K562 (cell line): ENCODE data around the gene CELSR2. TPM values are rescaled to one million over a fixed set of nuclear protein-coding genes. Genes with fewer than 3 reads are reported as not detected.
A peak's percentile ranks its signal among the peaks of the same experiment; 100 is the strongest.

Source experiments
- ATAC-seq: fragments of 200-7000 bp; cut with Tn5 transposase; 3 replicates; pipeline ENCODE4 v1.9.1; 2020; ENCODE audit warnings: moderate library complexity
- BruUV-seq: library from RNA; stranded (reverse); fragments of 400-500 nt; replicated peaks from 2 replicates; lab custom pipeline; 2021; lab: Mats Ljungman, UMichigan
- CTCF ChIA-PET: fragments of 300-600 bp; formaldehyde crosslinking; extraction: SDS; loops from one replicate; lab custom pipeline; 2021; ENCODE audit warnings: low intra/inter-chr PET ratio; lab: Yijun Ruan, JAX
- POLR2A ChIA-PET: fragments of 300-600, 350-650 bp; sonication (Branson Sonifier 250); formaldehyde crosslinking; extraction: SDS; loops from one replicate; lab custom pipeline; 2021; ENCODE audit warnings: antibody characterized with exemption, inconsistent platforms; lab: Yijun Ruan, JAX
- DNase-seq, 4 experiments: peaks; one replicate each; pipeline versions ENCODE4 v3.0.0 to v3.0.0-alpha.2; 2011 to 2018; ENCODE audit warnings: low spot score in 3 of 4, mixed read lengths in 3 of 4; ENCODE audit errors: extremely low read depth in 1 of 4
- FAIRE-seq: peaks from 2 replicates; lab custom pipeline; 2011; peaks lifted over from hg19 to GRCh38; lab: Jason Lieb, UNC
- H2AFZ ChIP-seq: 2 replicates; pipeline ENCODE4 v1.6.0; 2011; ENCODE audit warnings: low read depth, low read length, control low read depth, inconsistent platforms
- H3K27ac ChIP-seq: fragments of 200-600 bp; 3 replicates; pipeline ENCODE4 v1.8.0; 2011; ENCODE audit warnings: low read depth, mild to moderate bottlenecking, control low read depth, inconsistent platforms, low read length, moderate library complexity, mixed read lengths; ENCODE audit errors: extremely low read depth
- H3K27me3 ChIP-seq, 2 experiments: fragments of 300-600 bp in 1 of 2; 2 replicates in 1 of 2; 3 replicates in 1 of 2; pipeline versions ENCODE4 v1.6.0 to v1.8.0; 2011; ENCODE audit warnings: inconsistent platforms in 2 of 2, low read length in 2 of 2, mild to moderate bottlenecking in 1 of 2, mixed read lengths in 1 of 2, moderate library complexity in 1 of 2; ENCODE audit not compliant: control insufficient read depth in 2 of 2, insufficient read depth in 2 of 2
- H3K36me3 ChIP-seq: fragments of 300-600 bp; 3 replicates; pipeline ENCODE4 v1.8.0; 2011; ENCODE audit warnings: mild to moderate bottlenecking, low read length, inconsistent platforms; ENCODE audit not compliant: control insufficient read depth, insufficient read depth
- H3K4me1 ChIP-seq, 2 experiments: fragments of 200-600 bp in 1 of 2; replicated peaks in 1 of 2; 2 replicates in 1 of 2; 3 replicates in 1 of 2; pipeline versions ENCODE4 v1.5.1 to v1.8.0; 2011; ENCODE audit warnings: inconsistent platforms in 2 of 2, low read length in 2 of 2, mild to moderate bottlenecking in 1 of 2, mixed read lengths in 1 of 2, moderate library complexity in 1 of 2; ENCODE audit not compliant: control insufficient read depth in 2 of 2, insufficient read depth in 2 of 2
- H3K4me2 ChIP-seq: 2 replicates; pipeline ENCODE4 v1.6.1; 2011; ENCODE audit warnings: low read length, control low read depth, inconsistent platforms, mixed read lengths; ENCODE audit not compliant: insufficient read depth
- H3K4me3 ChIP-seq: fragments of 200-600 bp; sonication (generic), shearing (Covaris generic); 2 replicates; pipeline ENCODE4 v1.5.1; 2016; ENCODE audit warnings: control low read depth, inconsistent platforms
- H3K79me2 ChIP-seq: fragments of 200-600 bp; 3 replicates; pipeline ENCODE4 v1.8.0; 2011; ENCODE audit warnings: low read length, inconsistent platforms; ENCODE audit not compliant: control insufficient read depth, insufficient read depth
- H3K9ac ChIP-seq, 2 experiments: 2 replicates each; pipeline versions ENCODE4 v1.6.0 to v1.6.1; 2011; ENCODE audit warnings: low read depth in 2 of 2, low read length in 2 of 2, control low read depth in 1 of 2, inconsistent platforms in 1 of 2, mild to moderate bottlenecking in 1 of 2, mixed read lengths in 1 of 2; ENCODE audit not compliant: insufficient read depth in 1 of 2
- H3K9me1 ChIP-seq: one replicate; pipeline ENCODE4 v1.6.0; 2011; ENCODE audit warnings: inconsistent platforms, mild to moderate bottlenecking, low read length, moderate library complexity; ENCODE audit not compliant: control insufficient read depth, insufficient read depth
- H3K9me3 ChIP-seq: replicated peaks from 2 replicates; pipeline ENCODE4 v1.5.1; 2011; ENCODE audit warnings: low read depth, low read length, inconsistent platforms; ENCODE audit not compliant: control insufficient read depth, insufficient read depth
- H4K20me1 ChIP-seq: replicated peaks from 2 replicates; pipeline ENCODE4 v1.6.1; 2011; ENCODE audit warnings: low read length, inconsistent platforms, mixed read lengths; ENCODE audit not compliant: control insufficient read depth, insufficient read depth
- FOXJ2 ChIP-seq: fragments of 200-800 bp; sonication (Bioruptor generic); IDR thresholded peaks from 2 replicates; pipeline ENCODE4 v1.6.1; 2016; ENCODE audit warnings: missing genetic modification characterization, missing compliant biosample characterization
- FOXM1 ChIP-seq, 2 experiments: fragments of 450-650 bp in 1 of 2; sonication (generic) in 1 of 2; formaldehyde crosslinking in 1 of 2; IDR thresholded peaks; 2 replicates each; pipeline versions ENCODE4 v1.6.1 to v1.9.0; 2017 to 2022; ENCODE audit warnings: low read depth in 2 of 2, mild to moderate bottlenecking in 2 of 2, missing genetic modification reagents in 1 of 2, moderate library complexity in 1 of 2
- POLR2AphosphoS2 ChIP-seq: IDR thresholded peaks from 2 replicates; pipeline ENCODE4 v1.6.1; 2012; ENCODE audit warnings: low read length, improper control_type of control experiment
- ZBTB33 ChIP-seq: sonication (generic); formaldehyde crosslinking; IDR thresholded peaks from 2 replicates; pipeline ENCODE4 v1.8.1; 2023; ENCODE audit warnings: mild to moderate bottlenecking, missing genetic modification reagents
- WGBS: fragments of 100-300 bp; shearing (Covaris generic); methylation state at CpG from one replicate; pipeline ENCODE4 v1.1.6; 2016; ENCODE audit warnings: low coverage, mixed read lengths; ENCODE audit not compliant: insufficient coverage; ENCODE audit errors: missing lambda C conversion rate; 5-methylcytosine and 5-hydroxymethylcytosine counted together
- in situ Hi-C: fragments of 300-500 bp; cut with MboI; formaldehyde crosslinking; loops from 4 replicates; pipeline ENCODE4 v1.15.0; 2018; ENCODE audit warnings: inconsistent platforms, mixed read lengths
- intact Hi-C: fragments of 100-400 bp; cut with micrococcal nuclease; formaldehyde crosslinking; loops from 2 replicates; pipeline ENCODE4 v1.14.2; 2022
- polyA plus RNA-seq, 8 experiments: library from polyadenylated mRNA; depleted of rRNA in 4 of 8; stranded (reverse) in 5 of 8; unstranded in 3 of 8; fragments of >200 nt; fragmentation: Nextera tagmentation in 2 of 8; fragmentation: Illumina TruSeq in 1 of 8; extraction: Ambion mirVana in 2 of 8; extraction: Trizol in 1 of 8; gene quantifications; 2 replicates each; pipeline versions ENCODE4 v1.2.1 to v1.2.3, GENCODE V29; 2011 to 2014; ENCODE audit warnings: inconsistent platforms in 1 of 8, missing spikeins in 1 of 8
- total RNA-seq, 7 experiments: library from RNA; depleted of rRNA in 6 of 7; stranded (reverse); fragments of >200 nt in 6 of 7; fragmentation: Illumina TruSeq in 2 of 7; extraction: Trizol in 2 of 7; gene quantifications; 2 replicates each; pipeline versions ENCODE4 v1.2.1 to v1.2.3, GENCODE V29; 2011 to 2021; ENCODE audit warnings: low replicate concordance in 1 of 7
- TF ChIP-seq, protein P1 (sequence below): sonication (generic); formaldehyde crosslinking; IDR thresholded peaks from 2 replicates; pipeline ENCODE4 v1.8.0; 2022; ENCODE audit warnings: mild to moderate bottlenecking, missing genetic modification reagents

The CELSR2 gene
- total and polyA plus RNA-seq, 9 of the 15 experiments (the other 6 are each of a cell fraction or from before 2014, with no cell fraction given), result 0.31 to 21.9 (median 4.2) TPM

- TF ChIP-seq ZBTB33 (CRISPR knock-in tag) (0 out of 2 replicates have a peak, but pooled peaks have one; percentile 7), FOXM1 (IDR thresholded peaks at IDR 0.05; ENCODE audit: low read depth) (no peak), FOXM1 (CRISPR knock-in tag; IDR thresholded peaks at IDR 0.05; ENCODE audit: low read depth) (no peak), POLR2AphosphoS2 (peak; percentile 68; the same call in 1 of the 2 replicates)
Observed at GRCh38 chr1:109241841-109242345, 7.4 kb upstream of the CELSR2 start (continued).

- POLR2A ChIA-PET, result interaction anchor here (1.4 to 4.9 kb wide), 3 partner anchors 11 to 156 kb away, joined by 3 to 36 read pairs (median 7); no protein-coding TSS in a partner anchor
- intact Hi-C loops, result no loop called here
Observed at GRCh38 chr1:109242387-109242786, 7.0 kb upstream of the CELSR2 start.

More at GRCh38 chr1:109242387-109242786, 7.0 kb upstream of the CELSR2 start:
- H3K4me2 ChIP-seq, result no peak overlapping the region
- no TSS peak for BruUV-seq
- TF ChIP-seq FOXJ2 (tag), result no peak
- TF ChIP-seq, protein P1, sequence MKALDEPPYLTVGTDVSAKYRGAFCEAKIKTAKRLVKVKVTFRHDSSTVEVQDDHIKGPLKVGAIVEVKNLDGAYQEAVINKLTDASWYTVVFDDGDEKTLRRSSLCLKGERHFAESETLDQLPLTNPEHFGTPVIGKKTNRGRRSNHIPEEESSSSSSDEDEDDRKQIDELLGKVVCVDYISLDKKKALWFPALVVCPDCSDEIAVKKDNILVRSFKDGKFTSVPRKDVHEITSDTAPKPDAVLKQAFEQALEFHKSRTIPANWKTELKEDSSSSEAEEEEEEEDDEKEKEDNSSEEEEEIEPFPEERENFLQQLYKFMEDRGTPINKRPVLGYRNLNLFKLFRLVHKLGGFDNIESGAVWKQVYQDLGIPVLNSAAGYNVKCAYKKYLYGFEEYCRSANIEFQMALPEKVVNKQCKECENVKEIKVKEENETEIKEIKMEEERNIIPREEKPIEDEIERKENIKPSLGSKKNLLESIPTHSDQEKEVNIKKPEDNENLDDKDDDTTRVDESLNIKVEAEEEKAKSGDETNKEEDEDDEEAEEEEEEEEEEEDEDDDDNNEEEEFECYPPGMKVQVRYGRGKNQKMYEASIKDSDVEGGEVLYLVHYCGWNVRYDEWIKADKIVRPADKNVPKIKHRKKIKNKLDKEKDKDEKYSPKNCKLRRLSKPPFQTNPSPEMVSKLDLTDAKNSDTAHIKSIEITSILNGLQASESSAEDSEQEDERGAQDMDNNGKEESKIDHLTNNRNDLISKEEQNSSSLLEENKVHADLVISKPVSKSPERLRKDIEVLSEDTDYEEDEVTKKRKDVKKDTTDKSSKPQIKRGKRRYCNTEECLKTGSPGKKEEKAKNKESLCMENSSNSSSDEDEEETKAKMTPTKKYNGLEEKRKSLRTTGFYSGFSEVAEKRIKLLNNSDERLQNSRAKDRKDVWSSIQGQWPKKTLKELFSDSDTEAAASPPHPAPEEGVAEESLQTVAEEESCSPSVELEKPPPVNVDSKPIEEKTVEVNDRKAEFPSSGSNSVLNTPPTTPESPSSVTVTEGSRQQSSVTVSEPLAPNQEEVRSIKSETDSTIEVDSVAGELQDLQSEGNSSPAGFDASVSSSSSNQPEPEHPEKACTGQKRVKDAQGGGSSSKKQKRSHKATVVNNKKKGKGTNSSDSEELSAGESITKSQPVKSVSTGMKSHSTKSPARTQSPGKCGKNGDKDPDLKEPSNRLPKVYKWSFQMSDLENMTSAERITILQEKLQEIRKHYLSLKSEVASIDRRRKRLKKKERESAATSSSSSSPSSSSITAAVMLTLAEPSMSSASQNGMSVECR (CRISPR knock-in tag), result 0 out of 2 replicates have a peak, but pooled peaks have one; percentile 2
- H4K20me1 ChIP-seq, result peaks cover 8% of the 10 kb centered on the region
- H3K9me3 ChIP-seq, result no peaks in the 10 kb centered on the region
- no peak overlapping the region for H3K27ac ChIP-seq
- WGBS, result 57% methylated on average over 7 of the region's 7 CpGs
- peaks cover 15 to 33% of the 10 kb centered on the region in 2 experiments; a peak in 4 of 5 replicates for H3K4me1 ChIP-seq
- no peaks in the 10 kb centered on the region for H3K79me2 ChIP-seq
- H3K9me1 ChIP-seq, result no peaks in the 10 kb centered on the region
- no peaks in the 10 kb centered on the region for H3K27me3 ChIP-seq
- peak overlapping the region in 1 of 2 experiments; percentile 79; a peak in 2 of 4 replicates for H3K9ac ChIP-seq
- ATAC-seq (no peak), FAIRE-seq (no peak), DNase-seq (no peak)
- no peak overlapping the region for H3K4me3 ChIP-seq
- H3K36me3 ChIP-seq, result peaks cover 20% of the 10 kb centered on the region
- no peak overlapping the region for H2AFZ ChIP-seq
- in situ Hi-C loops, result no loop called here
- CTCF ChIA-PET, result no interaction called here
